Kidney (tissue), 14 donors: Measurements from ENCODE around the gene CASTOR2. TPM values are rescaled to one million over a fixed set of nuclear protein-coding genes. Genes with fewer than 3 reads are reported as not detected.

Experiments
- DNase-seq, 5 donors: peaks; one replicate each; pipeline ENCODE4 v3.0.0-alpha.2; 2013 to 2020
- FAIRE-seq: peaks from 2 replicates; lab custom pipeline; 2012; peaks lifted over from hg19 to GRCh38; lab: Jason Lieb, UNC
- H3K27ac ChIP-seq, 2 donors: one replicate each; pipeline ENCODE4 v1.7.0; 2013; ENCODE audit warnings: low read depth in 2 of 2, low read length in 2 of 2, inconsistent platforms in 1 of 2
- H3K27me3 ChIP-seq: one replicate; pipeline ENCODE4 v1.7.1; 2013; ENCODE audit warnings: low read length, inconsistent platforms; ENCODE audit not compliant: control insufficient read depth, insufficient read depth
- H3K36me3 ChIP-seq, 3 donors: one replicate each; pipeline versions ENCODE4 v1.7.0 to v1.7.1; 2013; ENCODE audit warnings: low read length in 3 of 3, control low read depth in 1 of 3, inconsistent platforms in 1 of 3; ENCODE audit not compliant: insufficient read depth in 3 of 3, control insufficient read depth in 2 of 3
- H3K4me1 ChIP-seq, 3 donors: one replicate each; pipeline versions ENCODE4 v1.7.0 to v1.7.1; 2013; ENCODE audit warnings: low read length in 3 of 3, inconsistent platforms in 1 of 3, low read depth in 1 of 3; ENCODE audit not compliant: control insufficient read depth in 2 of 3, insufficient read depth in 2 of 3
- H3K4me3 ChIP-seq, 3 donors: one replicate each; pipeline versions ENCODE4 v1.7.0 to v1.8.1; 2013; ENCODE audit warnings: low read length in 3 of 3, control low read depth in 1 of 3, inconsistent platforms in 1 of 3
- H3K9ac ChIP-seq, 3 donors: one replicate each; pipeline versions ENCODE4 v1.7.0 to v1.7.1; 2013; ENCODE audit warnings: low read length in 3 of 3, control low read depth in 1 of 3, inconsistent platforms in 1 of 3
- H3K9me3 ChIP-seq, 3 donors: one replicate each; pipeline versions ENCODE4 v1.7.0 to v1.7.1; 2013; ENCODE audit warnings: low read length in 3 of 3, control low read depth in 1 of 3, inconsistent platforms in 1 of 3; ENCODE audit not compliant: control insufficient read depth in 2 of 3, insufficient read depth in 1 of 3
- CTCF ChIP-seq: IDR thresholded peaks from 3 replicates; pipeline ENCODE4 v1.5.1; 2012; ENCODE audit warnings: mild to moderate bottlenecking, moderate library complexity, borderline replicate concordance; ENCODE audit not compliant: insufficient read depth; ENCODE audit errors: extremely low read depth
- intact Hi-C: fragments of 100-400 bp; cut with DNase I; formaldehyde crosslinking; loops from one replicate; pipeline ENCODE4 v1.11.1; 2022
- polyA plus RNA-seq: library from polyadenylated mRNA; stranded (reverse); fragments of 350-450 nt; fragmentation: Illumina TruSeq; extraction: RNeasy Lipid Tissue Mini Kit (QIAGEN cat#74804); gene quantifications from one replicate; pipeline ENCODE4 v1.2.3, GENCODE V29; 2014; ENCODE audit warnings: low read depth, low replicate concordance; ENCODE audit not compliant: insufficient read depth
- total RNA-seq: library from RNA; stranded (reverse); fragmentation: NEBNext Ultra II Directional; extraction: Animal tissue kit (Norgen Biotek cat#: 25700); gene quantifications from one replicate; pipeline ENCODE4 v1.2.1, GENCODE V29; 2021
- donor health status: control.
- donor health status: control.
- donor health status: control.
- donor health status: control.
- donor health status: control.
- donor health status: DM: yes; HTN: yes; CAD: no.
- donor health status: Normal renal cell carcinoma (clear cell type).

CASTOR2 gene
- total and polyA plus RNA-seq, 2 donors from 2014 or later = 0.71 to 9.9 TPM

GRCh38 chr7:75045881-75046280 lies 81.4 kb downstream of the CASTOR2 start:
- TF ChIP-seq CTCF = no peak
- intact Hi-C loops = no loop called here
- Histone ChIP-seq H3K27ac (no peak overlapping the region), H3K36me3 (peaks cover 0 to 13% (median 2%) of the 10 kb centered on the region in 3 donors), H3K27me3 (no peaks in the 10 kb centered on the region), H3K4me3 (no peak overlapping the region), H3K9ac (no peak overlapping the region), H3K4me1 (no peaks in the 10 kb centered on the region), H3K9me3 (no peaks in the 10 kb centered on the region)
- no peak for DNase-seq
- FAIRE-seq = no peak

- H3K27me3 ChIP-seq = no peaks in the 10 kb centered on the region
- H3K36me3 ChIP-seq = peaks cover 2 to 18% (median 4%) of the 10 kb centered on the region in 3 donors
- DNase-seq (no peak), FAIRE-seq (no peak)
- no peak overlapping the region for H3K9ac ChIP-seq
- no peaks in the 10 kb centered on the region for H3K4me1 ChIP-seq
- no peak overlapping the region for H3K27ac ChIP-seq
- no peak for TF ChIP-seq CTCF
- H3K4me3 ChIP-seq = no peak overlapping the region
- H3K9me3 ChIP-seq = no peaks in the 10 kb centered on the region
- intact Hi-C loops = no loop called here
These were observed 84.2 kb downstream of the CASTOR2 start for GRCh38 chr7:75048435-75049379.

GRCh38 chr7:75049817-75050216 lies 85.3 kb downstream of the CASTOR2 start:
- intact Hi-C loops = no loop called here
- peaks cover 4 to 27% (median 5%) of the 10 kb centered on the region in 3 donors for H3K36me3 ChIP-seq
- H3K9me3 ChIP-seq = no peaks in the 10 kb centered on the region
- no peak overlapping the region for H3K9ac ChIP-seq
- FAIRE-seq (no peak), DNase-seq (no peak)
- no peak overlapping the region for H3K27ac ChIP-seq
- no peak overlapping the region for H3K4me3 ChIP-seq
- no peaks in the 10 kb centered on the region for H3K27me3 ChIP-seq
- no peak for TF ChIP-seq CTCF
- no peaks in the 10 kb centered on the region for H3K4me1 ChIP-seq
